HS-5 (cell line): Measurements from ENCODE around the gene DCUN1D5.
"Not testable (repeated sequence)": the region's sequence is repeated elsewhere in the genome, so short reads cannot be mapped to it uniquely, and the experiment has no call there.

Experiments
- DNase-seq: peaks from one replicate; pipeline ENCODE4 v3.0.0-alpha.2; 2012; ENCODE audit warnings: low read depth

The DCUN1D5 gene

GRCh38 chr11:103055221-103055890 lies 36.6 kb downstream of the DCUN1D5 start:
- no peak for DNase-seq

- no peak for DNase-seq
Observed at GRCh38 chr11:103053997-103054396, 38.0 kb downstream of the DCUN1D5 start.

- DNase-seq = no peak
Observed at GRCh38 chr11:103051981-103052380, 40.0 kb downstream of the DCUN1D5 start.

GRCh38 chr11:103051151-103051801 lies 40.7 kb downstream of the DCUN1D5 start:
- no peak for DNase-seq

DNA sequence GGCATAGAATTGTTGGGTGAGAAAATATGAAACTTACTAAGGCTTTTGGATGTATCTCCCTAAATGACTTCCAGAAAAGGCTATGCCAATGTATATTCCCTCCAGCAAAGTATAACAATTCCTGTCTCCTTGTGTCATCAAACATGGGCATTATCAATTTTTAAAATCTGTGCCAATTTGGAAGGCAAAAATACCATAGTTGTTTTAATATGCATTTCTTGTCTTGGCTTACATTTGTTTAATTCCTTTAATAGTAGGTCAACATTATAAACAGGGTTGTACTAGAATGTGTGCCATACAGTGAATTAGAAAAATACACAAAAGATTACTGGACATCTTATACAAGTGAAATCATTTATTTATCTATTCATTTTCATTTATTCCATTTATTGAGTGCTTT lies 41.6 kb downstream of the DCUN1D5 start:
- no peak for DNase-seq

GRCh38 chr11:103047837-103048236 lies 44.1 kb downstream of the DCUN1D5 start:
- no peak for DNase-seq

DNA sequence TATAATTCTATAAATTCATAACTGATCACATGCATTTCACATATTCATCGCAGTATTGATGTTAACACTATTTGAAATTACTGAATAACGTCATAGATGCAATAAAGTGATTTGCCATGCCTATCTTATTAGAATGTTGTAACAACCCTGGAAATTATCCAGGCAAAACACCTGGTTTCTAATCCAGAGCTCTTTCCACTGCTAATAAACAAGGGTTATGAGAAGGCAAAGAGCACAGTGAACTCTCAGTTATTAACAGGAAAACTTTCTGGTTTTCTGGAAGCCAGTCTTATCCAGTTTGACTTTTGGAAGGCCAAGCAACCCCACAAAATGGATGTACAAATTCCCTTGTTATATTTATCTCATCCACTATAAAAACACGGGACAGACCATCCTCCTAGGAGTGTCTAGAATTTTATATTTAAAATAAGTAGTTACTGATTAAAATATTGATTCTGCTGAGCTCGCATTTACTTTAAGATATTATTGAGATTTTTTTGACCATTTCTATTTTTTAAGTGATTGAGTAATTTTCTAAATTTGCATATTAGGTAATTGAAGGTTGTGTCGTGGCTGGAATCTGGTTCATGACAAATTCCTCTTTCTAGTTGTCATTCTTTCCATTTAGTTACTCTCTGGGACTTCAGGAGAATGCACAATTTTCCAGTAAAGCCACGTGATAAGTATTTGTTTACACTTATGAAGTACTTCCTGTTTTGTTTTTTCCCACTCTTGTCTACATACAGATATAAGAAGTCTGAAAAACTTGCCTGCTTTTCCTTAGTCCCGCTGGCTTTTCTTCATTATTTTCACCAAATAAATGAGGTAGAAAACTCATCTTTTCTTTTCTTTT lies 47.9 kb downstream of the DCUN1D5 start:
- DNase-seq = no peak

DNA sequence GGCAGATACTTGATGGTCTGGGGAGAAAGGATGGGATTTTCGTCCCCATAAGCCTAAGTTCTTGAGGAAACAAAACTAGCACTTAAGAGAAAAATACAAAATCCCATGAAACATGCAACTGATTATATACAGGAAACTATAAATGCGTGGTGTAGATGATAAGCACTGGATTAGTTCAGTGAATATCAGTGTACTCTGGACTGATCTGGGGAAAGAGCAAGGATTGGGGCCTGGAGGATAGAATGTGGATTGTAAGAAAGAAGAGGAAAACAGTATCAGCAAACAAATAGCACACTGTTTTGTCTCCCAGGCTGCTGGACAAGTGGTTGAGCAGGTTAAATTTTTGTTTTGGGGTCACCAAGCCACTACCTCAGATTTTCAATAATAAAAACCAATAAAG lies 49.8 kb downstream of the DCUN1D5 start:
- DNase-seq = no peak

DNA sequence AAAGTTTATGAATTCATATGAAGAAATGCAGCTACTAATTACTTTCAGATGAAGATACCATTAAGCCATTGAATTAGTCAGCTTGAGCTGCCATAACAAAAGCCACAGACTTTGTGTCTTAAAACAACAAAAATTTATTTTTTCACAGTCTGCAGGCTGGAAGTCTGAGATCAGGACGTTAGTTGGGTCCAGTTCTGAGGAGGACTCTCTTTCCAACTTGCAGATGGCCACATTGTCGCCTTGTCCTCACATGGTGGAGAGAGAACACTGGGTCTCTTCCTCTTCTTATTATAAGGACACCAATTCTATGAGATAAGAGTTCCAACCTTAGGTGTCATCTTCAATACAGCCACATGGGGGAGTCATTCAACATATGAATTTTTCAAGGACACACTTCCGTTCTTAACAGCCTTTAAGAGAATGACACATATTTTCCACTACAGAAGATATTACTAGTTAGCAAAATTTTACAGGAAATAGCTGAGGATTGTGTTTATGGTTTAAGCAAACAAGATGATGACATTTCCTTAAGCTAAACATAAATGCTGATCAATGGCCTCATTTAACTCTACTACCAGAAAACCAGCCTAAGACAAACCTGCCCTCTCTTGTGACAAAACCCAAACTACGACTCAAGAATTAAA lies 56.0 kb downstream of the DCUN1D5 start:
- peak; percentile 86 for DNase-seq

GRCh38 chr11:103035216-103035615 lies 56.7 kb downstream of the DCUN1D5 start:
- no peak for DNase-seq

DNA sequence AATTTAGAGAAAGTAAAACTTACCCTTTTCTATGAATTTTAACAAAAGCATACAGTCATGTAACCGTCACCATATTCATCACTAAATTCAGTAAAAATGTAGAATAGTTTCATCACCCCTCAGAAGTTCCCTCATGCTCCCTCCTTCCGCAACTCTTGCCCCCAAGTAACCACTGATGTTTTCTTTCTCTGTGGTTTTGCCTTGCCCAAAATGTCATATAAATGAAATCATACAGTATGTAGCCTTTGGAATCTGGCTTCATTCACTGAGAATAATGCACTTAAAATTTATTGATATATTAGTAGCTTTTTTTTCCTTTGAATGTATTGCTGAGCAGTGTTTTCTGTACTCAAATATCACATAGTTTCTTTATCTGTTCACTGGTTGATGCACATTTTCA lies 60.1 kb downstream of the DCUN1D5 start:
- peak; percentile 50 for DNase-seq

DNA sequence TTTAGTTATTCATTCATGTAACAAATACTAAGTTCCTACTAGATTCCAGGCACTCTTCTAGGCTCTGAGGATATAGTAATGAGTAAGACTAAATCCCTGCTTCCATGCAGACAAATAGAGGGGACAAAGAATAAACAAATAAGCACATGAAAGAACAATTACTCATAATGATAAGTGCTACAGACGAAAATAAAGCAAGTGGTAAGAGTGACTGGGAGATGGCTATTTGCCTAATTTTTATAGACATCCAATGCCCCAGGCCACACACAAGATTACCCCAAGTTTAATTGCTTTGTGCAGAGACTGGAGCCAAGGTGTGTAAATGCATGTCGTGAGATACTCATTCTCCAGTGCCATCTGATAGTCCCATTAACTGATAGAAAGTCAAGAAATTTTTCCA lies 62.6 kb downstream of the DCUN1D5 start:
- no peak for DNase-seq

GRCh38 chr11:103028304-103029020 lies 63.5 kb downstream of the DCUN1D5 start:
- DNase-seq = not testable (repeated sequence)

- DNase-seq = peak; percentile 31
Observed at GRCh38 chr11:103024086-103024485, 67.9 kb downstream of the DCUN1D5 start.

DNA sequence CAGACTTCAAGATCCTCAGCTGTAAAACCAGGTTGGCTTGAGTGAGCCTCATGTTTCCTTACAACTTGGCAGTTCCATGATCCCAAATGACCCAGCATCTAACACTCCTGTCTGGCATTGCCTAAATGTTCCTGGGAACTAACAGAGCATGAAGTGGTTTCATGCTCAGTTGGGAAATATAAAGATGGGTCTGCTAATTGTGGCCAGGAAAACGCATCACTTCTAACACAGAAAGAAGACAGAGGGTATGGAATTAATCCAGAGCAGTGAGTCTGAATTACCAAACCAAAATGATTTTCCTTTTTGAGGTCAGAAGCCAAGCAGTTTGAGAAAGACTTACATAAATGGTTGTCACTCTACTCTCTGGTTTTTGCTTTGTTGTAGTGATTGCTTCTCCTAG lies 75.9 kb downstream of the DCUN1D5 start:
- DNase-seq = no peak

- no peak for DNase-seq
Observed at GRCh38 chr11:103013421-103013820, 78.5 kb downstream of the DCUN1D5 start.
